GM19099 (cell line): Measurements from ENCODE around the gene TSHZ2.

ENCODE experiments used
- POLR2A ChIP-seq: IDR thresholded peaks from 3 replicates; pipeline ENCODE4 v1.6.1; 2011; ENCODE audit warnings: low read depth; ENCODE audit not compliant: insufficient read length; ENCODE audit errors: extremely low read depth

Gene TSHZ2

GRCh38 chr20:52978851-52979250 lies 6.7 kb downstream of the TSHZ2 start:
- no peak for TF ChIP-seq POLR2A

GRCh38 chr20:52981051-52981450 lies 8.9 kb downstream of the TSHZ2 start:
- TF ChIP-seq POLR2A, result no peak

- TF ChIP-seq POLR2A, result no peak
Measured at GRCh38 chr20:52983726-52984450, 11.7 kb downstream of the TSHZ2 start.

GRCh38 chr20:52984451-52984810 lies 12.3 kb downstream of the TSHZ2 start:
- no peak for TF ChIP-seq POLR2A

- TF ChIP-seq POLR2A, result no peak
Measured at GRCh38 chr20:52985687-52986086, 13.5 kb downstream of the TSHZ2 start.

- TF ChIP-seq POLR2A, result no peak
Measured at GRCh38 chr20:52987295-52987694, 15.1 kb downstream of the TSHZ2 start.

- no peak for TF ChIP-seq POLR2A
Measured at GRCh38 chr20:52991830-52992229, 19.7 kb downstream of the TSHZ2 start.

GRCh38 chr20:52992632-52993031 lies 20.5 kb downstream of the TSHZ2 start:
- TF ChIP-seq POLR2A, result no peak

GRCh38 chr20:52993076-52993475 lies 20.9 kb downstream of the TSHZ2 start:
- TF ChIP-seq POLR2A, result no peak

GRCh38 chr20:52994184-52994970 lies 22.2 kb downstream of the TSHZ2 start:
- no peak for TF ChIP-seq POLR2A

- no peak for TF ChIP-seq POLR2A
Measured at GRCh38 chr20:52996130-52996529, 24.0 kb downstream of the TSHZ2 start.

GRCh38 chr20:52996658-52997057 lies 24.5 kb downstream of the TSHZ2 start:
- TF ChIP-seq POLR2A, result no peak

- TF ChIP-seq POLR2A, result no peak
Measured at GRCh38 chr20:52998268-52998667, 26.1 kb downstream of the TSHZ2 start.

GRCh38 chr20:52999040-52999439 lies 26.9 kb downstream of the TSHZ2 start:
- no peak for TF ChIP-seq POLR2A

- TF ChIP-seq POLR2A, result no peak
Measured at GRCh38 chr20:53001498-53002301, 29.5 kb downstream of the TSHZ2 start.
